HAP-1 (cell line): ENCODE results near the gene BOD1.

Experiments used
- DNase-seq, 2 experiments: peaks; one replicate each; pipeline ENCODE4 v3.0.0-alpha.2; 2016 to 2020; ENCODE audit warnings: low spot score in 2 of 2
- H3K27me3 ChIP-seq: fragments of 250-450 bp; sonication (Bioruptor Pico); 2 replicates; pipeline ENCODE4 v1.5.1; 2020; ENCODE audit warnings: low read depth, mild to moderate bottlenecking, moderate library complexity
- H3K36me3 ChIP-seq: fragments of 250-450 bp; sonication (Bioruptor Pico); replicated peaks from 2 replicates; pipeline ENCODE4 v1.5.1; 2020; ENCODE audit warnings: mild to moderate bottlenecking
- H3K4me1 ChIP-seq: fragments of 250-450 bp; sonication (Bioruptor Pico); 2 replicates; pipeline ENCODE4 v1.5.1; 2020; ENCODE audit warnings: mild to moderate bottlenecking
- H3K4me3 ChIP-seq: fragments of 250-450 bp; sonication (Bioruptor Pico); 2 replicates; pipeline ENCODE4 v1.5.1; 2020; ENCODE audit warnings: mild to moderate bottlenecking, moderate library complexity
- H3K9me3 ChIP-seq: fragments of 250-450 bp; sonication (Bioruptor Pico); 2 replicates; pipeline ENCODE4 v1.5.1; 2020; ENCODE audit warnings: mild to moderate bottlenecking, moderate library complexity
- in situ Hi-C: fragments of 300-500 bp; cut with MboI; formaldehyde crosslinking; loops from 3 replicates; pipeline ENCODE4 v1.14.3; 2020; ENCODE audit warnings: low sequenced_read_pairs, inconsistent platforms, mixed read lengths

BOD1 gene

GRCh38 chr5:173573126-173573960 is 43.1 kb downstream of the BOD1 start:
- in situ Hi-C loops, result no loop called here
- H3K36me3 ChIP-seq, result no peaks in the 10 kb centered on the region
- H3K4me1 ChIP-seq, result no peaks in the 10 kb centered on the region; the same call in 1 of the 2 replicates
- no peak overlapping the region for H3K4me3 ChIP-seq
- peak; percentile 39 to 84 for DNase-seq
- peaks cover 2% of the 10 kb centered on the region; the same call in 1 of the 2 replicates for H3K27me3 ChIP-seq
- no peaks in the 10 kb centered on the region for H3K9me3 ChIP-seq

GRCh38 chr5:173572431-173573125 is 43.9 kb downstream of the BOD1 start:
- Histone ChIP-seq H3K36me3 (no peaks in the 10 kb centered on the region), H3K9me3 (no peaks in the 10 kb centered on the region), H3K4me3 (no peak overlapping the region), H3K4me1 (no peaks in the 10 kb centered on the region; the same call in 1 of the 2 replicates), H3K27me3 (peaks cover 2% of the 10 kb centered on the region; the same call in 1 of the 2 replicates)
- in situ Hi-C loops, result no loop called here
- DNase-seq, result no peak

- no peaks in the 10 kb centered on the region for H3K9me3 ChIP-seq
- in situ Hi-C loops, result no loop called here
- no peak overlapping the region for H3K4me3 ChIP-seq
- no peak for DNase-seq
- no peaks in the 10 kb centered on the region for H3K36me3 ChIP-seq
- no peaks in the 10 kb centered on the region; the same call in 1 of the 2 replicates for H3K4me1 ChIP-seq
- H3K27me3 ChIP-seq, result peaks cover 2% of the 10 kb centered on the region; the same call in 1 of the 2 replicates
These were observed 45.9 kb downstream of the BOD1 start for GRCh38 chr5:173570321-173571090.

GRCh38 chr5:173568703-173569102 is 47.7 kb downstream of the BOD1 start:
- no peak for DNase-seq
- Histone ChIP-seq H3K4me1 (no peaks in the 10 kb centered on the region; the same call in 1 of the 2 replicates), H3K4me3 (no peak overlapping the region), H3K27me3 (no peaks in the 10 kb centered on the region; the same call in 1 of the 2 replicates), H3K9me3 (no peaks in the 10 kb centered on the region), H3K36me3 (no peaks in the 10 kb centered on the region)
- in situ Hi-C loops, result no loop called here

GRCh38 chr5:173568128-173568527 is 48.3 kb downstream of the BOD1 start:
- H3K4me1 ChIP-seq, result no peaks in the 10 kb centered on the region; the same call in 1 of the 2 replicates
- in situ Hi-C loops, result no loop called here
- no peak for DNase-seq

GRCh38 chr5:173567548-173567947 is 48.9 kb downstream of the BOD1 start:
- DNase-seq, result no peak
- Histone ChIP-seq H3K4me3 (no peak overlapping the region), H3K36me3 (no peaks in the 10 kb centered on the region), H3K4me1 (no peaks in the 10 kb centered on the region), H3K9me3 (no peaks in the 10 kb centered on the region), H3K27me3 (no peaks in the 10 kb centered on the region)
- in situ Hi-C loops, result no loop called here

More at GRCh38 chr5:173568128-173568527, 48.3 kb downstream of the BOD1 start:
- H3K27me3 ChIP-seq, result no peaks in the 10 kb centered on the region; the same call in 1 of the 2 replicates
- H3K4me3 ChIP-seq, result no peak overlapping the region
- H3K9me3 ChIP-seq, result no peaks in the 10 kb centered on the region
- H3K36me3 ChIP-seq, result no peaks in the 10 kb centered on the region

GRCh38 chr5:173565491-173566072 is 50.9 kb downstream of the BOD1 start:
- Histone ChIP-seq H3K36me3 (no peaks in the 10 kb centered on the region), H3K4me1 (no peaks in the 10 kb centered on the region), H3K4me3 (no peak overlapping the region), H3K9me3 (no peaks in the 10 kb centered on the region), H3K27me3 (no peaks in the 10 kb centered on the region)
- in situ Hi-C loops, result no loop called here
- DNase-seq, result no peak

GRCh38 chr5:173564106-173564505 is 52.3 kb downstream of the BOD1 start:
- Histone ChIP-seq H3K9me3 (no peaks in the 10 kb centered on the region), H3K27me3 (no peaks in the 10 kb centered on the region), H3K4me3 (no peak overlapping the region), H3K4me1 (no peaks in the 10 kb centered on the region), H3K36me3 (no peaks in the 10 kb centered on the region)
- in situ Hi-C loops, result no loop called here
- no peak for DNase-seq

- DNase-seq, result no peak
- Histone ChIP-seq H3K4me3 (no peak overlapping the region), H3K27me3 (no peaks in the 10 kb centered on the region), H3K9me3 (no peaks in the 10 kb centered on the region), H3K36me3 (no peaks in the 10 kb centered on the region), H3K4me1 (no peaks in the 10 kb centered on the region)
- in situ Hi-C loops, result no loop called here
These were observed 53.2 kb downstream of the BOD1 start for GRCh38 chr5:173563246-173563645.

GRCh38 chr5:173562451-173562850 is 54.0 kb downstream of the BOD1 start:
- in situ Hi-C loops, result no loop called here
- DNase-seq, result no peak
- H3K36me3 ChIP-seq, result no peaks in the 10 kb centered on the region
- H3K27me3 ChIP-seq, result no peaks in the 10 kb centered on the region
- no peak overlapping the region for H3K4me3 ChIP-seq
- no peaks in the 10 kb centered on the region for H3K4me1 ChIP-seq
- H3K9me3 ChIP-seq, result no peaks in the 10 kb centered on the region
